Measurements from ENCODE around the gene OPCML.

Gene OPCML

DNA sequence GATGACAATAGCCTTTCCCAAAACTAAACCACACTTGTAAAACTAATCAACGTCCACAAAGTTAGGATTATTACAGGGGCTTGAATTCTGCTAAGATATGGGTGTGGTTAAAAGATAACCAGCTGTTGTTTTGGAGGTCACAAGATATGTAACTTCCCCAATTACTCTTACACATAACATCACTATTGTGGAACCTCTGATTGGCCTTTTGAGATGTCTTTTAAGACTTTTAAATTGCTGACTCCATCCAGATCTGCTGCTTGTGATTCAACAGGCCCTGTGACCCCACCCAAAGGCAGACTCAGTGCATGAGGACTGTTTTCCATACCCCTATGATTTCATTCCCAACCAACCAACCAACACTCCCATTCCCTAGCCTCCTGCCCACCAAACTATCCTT is 893.9 kb downstream of the OPCML start:
- Histone ChIP-seq H3K9me2 (replicated peaks; ENCODE audit: low read depth, low read length) (no peaks in the 10 kb centered on the region), H3K27me3 (ENCODE audit: insufficient read depth, low read length, poor library complexity, severe bottlenecking) (no peaks in the 10 kb centered on the region), H4K20me1 (ENCODE audit: insufficient read depth, low read length, poor library complexity, severe bottlenecking) (no peaks in the 10 kb centered on the region), H3K4me3 (ENCODE audit: low read length, poor library complexity, severe bottlenecking) (no peak overlapping the region), H3K9me3 (ENCODE audit: insufficient read depth, low read depth, low read length) (peaks cover 3% of the 10 kb centered on the region; the same call in 1 of the 2 replicates), H3K4me2 (ENCODE audit: low read depth, low read length, poor library complexity, severe bottlenecking) (no peak overlapping the region), H3K9ac (ENCODE audit: low read depth, low read length, poor library complexity, severe bottlenecking) (no peak overlapping the region), H3K36me3 (ENCODE audit: insufficient read depth, low read length) (no peaks in the 10 kb centered on the region), H3K4me1 (ENCODE audit: insufficient read depth, low read length, poor library complexity, severe bottlenecking) (no peaks in the 10 kb centered on the region), H3F3A (ENCODE audit: low read depth) (no peaks in the 10 kb centered on the region), H3K79me2 (ENCODE audit: insufficient read depth, low read length) (no peaks in the 10 kb centered on the region), H2AFZ (ENCODE audit: low read length) (no peak overlapping the region)
- TF ChIP-seq, protein P1, sequence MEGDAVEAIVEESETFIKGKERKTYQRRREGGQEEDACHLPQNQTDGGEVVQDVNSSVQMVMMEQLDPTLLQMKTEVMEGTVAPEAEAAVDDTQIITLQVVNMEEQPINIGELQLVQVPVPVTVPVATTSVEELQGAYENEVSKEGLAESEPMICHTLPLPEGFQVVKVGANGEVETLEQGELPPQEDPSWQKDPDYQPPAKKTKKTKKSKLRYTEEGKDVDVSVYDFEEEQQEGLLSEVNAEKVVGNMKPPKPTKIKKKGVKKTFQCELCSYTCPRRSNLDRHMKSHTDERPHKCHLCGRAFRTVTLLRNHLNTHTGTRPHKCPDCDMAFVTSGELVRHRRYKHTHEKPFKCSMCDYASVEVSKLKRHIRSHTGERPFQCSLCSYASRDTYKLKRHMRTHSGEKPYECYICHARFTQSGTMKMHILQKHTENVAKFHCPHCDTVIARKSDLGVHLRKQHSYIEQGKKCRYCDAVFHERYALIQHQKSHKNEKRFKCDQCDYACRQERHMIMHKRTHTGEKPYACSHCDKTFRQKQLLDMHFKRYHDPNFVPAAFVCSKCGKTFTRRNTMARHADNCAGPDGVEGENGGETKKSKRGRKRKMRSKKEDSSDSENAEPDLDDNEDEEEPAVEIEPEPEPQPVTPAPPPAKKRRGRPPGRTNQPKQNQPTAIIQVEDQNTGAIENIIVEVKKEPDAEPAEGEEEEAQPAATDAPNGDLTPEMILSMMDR (conservative IDR thresholded peaks at IDR 0.05; ENCODE audit: low read length) = no peak
- TF ChIP-seq EZH2phosphoT487 (IDR thresholded peaks at IDR 0.05; ENCODE audit: borderline replicate concordance) = no peak

DNA sequence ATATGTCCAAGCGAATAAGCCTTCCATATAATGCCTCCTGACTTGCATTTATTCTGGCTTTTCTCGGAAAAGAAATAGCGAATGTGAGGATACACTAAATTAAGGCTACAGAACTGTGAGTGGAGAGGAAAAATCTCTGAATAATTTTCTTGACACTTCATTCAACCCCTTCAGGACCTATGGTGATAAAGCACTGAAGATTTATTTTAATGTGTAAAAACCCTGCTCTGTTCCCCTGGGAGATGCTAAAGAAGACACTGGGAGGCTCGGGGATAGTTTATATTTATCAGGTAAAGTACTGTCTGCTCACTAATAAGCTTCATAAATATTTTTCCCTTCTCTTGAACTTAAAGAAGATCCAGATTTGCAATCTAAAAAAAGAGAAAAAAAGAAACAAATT is 895.8 kb downstream of the OPCML start:
- Histone ChIP-seq H3F3A (ENCODE audit: low read depth) (no peaks in the 10 kb centered on the region), H3K27me3 (ENCODE audit: insufficient read depth, low read length, poor library complexity, severe bottlenecking) (no peaks in the 10 kb centered on the region), H3K9me2 (replicated peaks; ENCODE audit: low read depth, low read length) (no peaks in the 10 kb centered on the region), H4K20me1 (ENCODE audit: insufficient read depth, low read length, poor library complexity, severe bottlenecking) (no peaks in the 10 kb centered on the region), H3K36me3 (ENCODE audit: insufficient read depth, low read length) (no peaks in the 10 kb centered on the region), H2AFZ (ENCODE audit: low read length) (no peak overlapping the region), H3K9me3 (ENCODE audit: insufficient read depth, low read depth, low read length) (peaks cover 3% of the 10 kb centered on the region; the same call in 1 of the 2 replicates), H3K4me1 (ENCODE audit: insufficient read depth, low read length, poor library complexity, severe bottlenecking) (no peaks in the 10 kb centered on the region), H3K4me3 (ENCODE audit: low read length, poor library complexity, severe bottlenecking) (no peak overlapping the region), H3K9ac (ENCODE audit: low read depth, low read length, poor library complexity, severe bottlenecking) (no peak overlapping the region), H3K4me2 (ENCODE audit: low read depth, low read length, poor library complexity, severe bottlenecking) (no peak overlapping the region), H3K79me2 (ENCODE audit: insufficient read depth, low read length) (no peaks in the 10 kb centered on the region)
- TF ChIP-seq, protein P1 (conservative IDR thresholded peaks at IDR 0.05; ENCODE audit: low read length) = no peak
- TF ChIP-seq EZH2phosphoT487 (IDR thresholded peaks at IDR 0.05; ENCODE audit: borderline replicate concordance) = no peak

DNA sequence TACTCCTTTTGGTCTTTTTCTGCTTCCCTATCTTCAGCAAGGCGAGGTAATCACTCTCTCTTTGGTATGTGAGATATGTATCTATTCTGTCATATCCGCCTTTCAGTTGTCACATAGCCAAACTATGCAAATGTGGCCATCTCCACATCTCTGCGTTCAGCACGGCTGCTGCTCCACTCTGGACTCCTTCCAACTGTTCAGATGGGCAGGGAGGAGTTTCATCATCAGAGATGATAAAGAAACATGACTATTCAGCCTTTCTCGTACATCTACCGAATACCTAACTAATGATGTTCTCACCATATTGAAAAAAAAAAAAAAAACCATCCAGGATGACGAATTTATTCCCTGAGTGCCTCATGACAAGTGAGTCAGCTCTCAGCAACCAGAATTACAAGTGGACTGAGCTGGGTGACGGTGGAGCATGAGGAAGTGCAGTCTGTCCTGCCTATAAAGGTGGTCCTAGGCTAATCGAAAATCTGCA is 899.6 kb downstream of the OPCML start:
- H3K4me1 ChIP-seq (ENCODE audit: insufficient read depth, low read length, poor library complexity, severe bottlenecking) = no peaks in the 10 kb centered on the region
- no peak overlapping the region for H2AFZ ChIP-seq (ENCODE audit: low read length)
- H3K9me2 ChIP-seq (replicated peaks; ENCODE audit: low read depth, low read length) = no peaks in the 10 kb centered on the region
- H4K20me1 ChIP-seq (ENCODE audit: insufficient read depth, low read length, poor library complexity, severe bottlenecking) = no peaks in the 10 kb centered on the region
- H3K79me2 ChIP-seq (ENCODE audit: insufficient read depth, low read length) = no peaks in the 10 kb centered on the region
- H3K27me3 ChIP-seq (ENCODE audit: insufficient read depth, low read length, poor library complexity, severe bottlenecking) = no peaks in the 10 kb centered on the region
- H3K9me3 ChIP-seq (ENCODE audit: insufficient read depth, low read depth, low read length) = 0 out of 2 replicates have a peak, but pooled peaks cover 4% of the 10 kb centered on the region
- H3K36me3 ChIP-seq (ENCODE audit: insufficient read depth, low read length) = no peaks in the 10 kb centered on the region
- H3K9ac ChIP-seq (ENCODE audit: low read depth, low read length, poor library complexity, severe bottlenecking) = no peak overlapping the region
- H3K4me3 ChIP-seq (ENCODE audit: low read length, poor library complexity, severe bottlenecking) = no peak overlapping the region
- no peaks in the 10 kb centered on the region for H3F3A ChIP-seq (ENCODE audit: low read depth)
- H3K4me2 ChIP-seq (ENCODE audit: low read depth, low read length, poor library complexity, severe bottlenecking) = no peak overlapping the region
- TF ChIP-seq, protein P1 (conservative IDR thresholded peaks at IDR 0.05; ENCODE audit: low read length) = no peak
- TF ChIP-seq EZH2phosphoT487 (IDR thresholded peaks at IDR 0.05; ENCODE audit: borderline replicate concordance) = no peak
